ENCODE data around the gene ABT1.
A peak's percentile ranks its signal among the peaks of the same experiment; 100 is the strongest.

The ABT1 gene

GRCh38 chr6:26607434-26608230, 10.9 kb downstream of the ABT1 start:
- peak; percentile 72 for DNase-seq (ENCODE audit: low spot score)

- no peak for DNase-seq (ENCODE audit: low spot score)
These were observed 12.7 kb downstream of the ABT1 start for GRCh38 chr6:26609463-26609862.

GRCh38 chr6:26611599-26611998, 14.8 kb downstream of the ABT1 start:
- no peak for DNase-seq (ENCODE audit: low spot score)

- no peak for DNase-seq (ENCODE audit: low spot score)
These were observed 16.4 kb downstream of the ABT1 start for GRCh38 chr6:26613201-26613600.

- DNase-seq (ENCODE audit: low spot score): peak; percentile 18
These were observed 17.2 kb downstream of the ABT1 start for GRCh38 chr6:26613689-26614683.

- DNase-seq (ENCODE audit: low spot score): no peak
These were observed 26.6 kb downstream of the ABT1 start for GRCh38 chr6:26623339-26623859.

- DNase-seq (ENCODE audit: low spot score): no peak
These were observed 27.8 kb downstream of the ABT1 start for GRCh38 chr6:26624557-26624956.

GRCh38 chr6:26627843-26628242, 31.1 kb downstream of the ABT1 start:
- no peak for DNase-seq (ENCODE audit: low spot score)

- no peak for DNase-seq (ENCODE audit: low spot score)
These were observed 32.6 kb downstream of the ABT1 start for GRCh38 chr6:26629359-26629758.

GRCh38 chr6:26640806-26641205, 44.1 kb downstream of the ABT1 start:
- no peak for DNase-seq (ENCODE audit: low spot score)

GRCh38 chr6:26646074-26646473, 49.3 kb downstream of the ABT1 start:
- DNase-seq (ENCODE audit: low spot score): no peak

Data from CD4-positive, alpha-beta T cell treated with Interleukin-15 for 4 hours (primary cell).